ENCODE data around the gene SLC2A2.

Gene SLC2A2

DNA sequence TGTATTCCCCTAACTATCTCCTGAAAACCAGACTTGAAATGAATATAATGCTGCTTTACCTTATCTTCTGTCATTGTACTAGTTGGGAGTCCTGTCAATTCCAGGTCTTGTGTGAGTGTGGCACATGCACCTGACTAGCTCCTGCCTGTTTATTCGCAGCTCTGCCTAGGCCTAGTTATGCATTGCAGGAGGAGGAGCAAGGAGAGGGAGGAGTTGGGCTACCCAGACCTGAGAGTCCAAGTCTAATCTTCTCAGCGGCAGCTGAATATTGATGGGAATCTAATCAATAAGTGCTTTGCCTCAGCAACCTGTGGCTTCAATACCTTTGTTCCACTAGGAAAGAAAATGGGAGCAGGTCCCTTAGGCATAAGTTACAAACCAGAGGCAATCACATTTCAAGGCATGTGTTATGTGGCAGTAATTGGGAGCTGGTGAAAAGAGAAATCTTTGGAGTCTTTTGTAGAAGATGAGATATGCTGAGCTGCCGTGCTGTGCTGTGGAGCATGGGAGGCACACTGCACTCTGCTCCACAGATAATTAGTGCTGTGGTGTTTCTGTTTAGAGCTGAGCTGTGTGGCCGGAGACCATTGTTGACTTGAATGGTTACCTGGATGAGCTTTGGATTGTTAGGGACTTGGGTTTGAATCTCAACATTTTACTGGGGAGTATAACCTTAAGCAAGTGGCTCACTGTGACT is at the start of gene SLC2A2:
TSS of gene SLC2A2 (minus strand) at position 124 of the 697 bp plus-strand sequence. CDS start at position 74, 50 bp downstream.
- DNase-seq (ENCODE audit: low read depth in 2 of 2, low spot score in 1 of 2) = no peak

DNA sequence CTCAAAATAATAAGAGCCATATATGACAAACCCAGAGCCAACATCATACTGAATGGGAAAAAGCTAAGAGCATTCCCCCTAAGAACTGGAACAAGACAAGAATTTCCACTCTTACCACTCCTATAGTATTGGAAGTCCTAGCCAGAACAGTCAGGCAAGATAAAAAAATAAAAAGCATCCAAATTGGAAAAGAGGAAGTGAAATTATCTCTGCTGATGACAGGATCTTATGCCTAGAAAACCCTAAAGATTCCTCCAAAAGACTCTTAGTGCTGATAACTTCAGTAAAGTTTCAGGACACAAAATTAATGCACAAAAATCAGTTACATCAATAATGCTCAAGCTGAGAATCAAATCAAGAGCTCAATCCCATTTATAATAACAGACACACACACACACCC is 45.9 kb upstream of the SLC2A2 start:
- no peak for DNase-seq (ENCODE audit: low read depth in 2 of 2, low spot score in 1 of 2)

DNA sequence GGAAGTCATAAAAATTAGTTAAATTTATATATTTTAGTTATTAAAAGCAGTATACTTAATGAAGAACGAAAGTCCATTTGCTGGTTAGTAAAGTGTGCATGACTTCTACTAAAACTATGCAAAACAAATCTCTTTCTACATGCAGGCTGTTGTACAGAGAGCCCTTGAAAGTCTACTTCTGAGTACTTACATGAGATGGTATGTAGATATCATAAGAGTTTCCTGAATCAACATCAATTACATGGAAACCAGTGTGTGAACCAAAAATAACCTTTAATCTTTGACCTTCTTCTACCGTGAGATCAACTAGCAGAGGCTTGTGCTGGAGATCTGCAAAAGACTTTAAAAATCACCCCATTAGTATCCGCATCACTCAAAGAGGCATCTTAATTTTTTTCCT is 42.1 kb upstream of the SLC2A2 start:
- DNase-seq (ENCODE audit: low read depth in 2 of 2, low spot score in 1 of 2) = no peak

DNA sequence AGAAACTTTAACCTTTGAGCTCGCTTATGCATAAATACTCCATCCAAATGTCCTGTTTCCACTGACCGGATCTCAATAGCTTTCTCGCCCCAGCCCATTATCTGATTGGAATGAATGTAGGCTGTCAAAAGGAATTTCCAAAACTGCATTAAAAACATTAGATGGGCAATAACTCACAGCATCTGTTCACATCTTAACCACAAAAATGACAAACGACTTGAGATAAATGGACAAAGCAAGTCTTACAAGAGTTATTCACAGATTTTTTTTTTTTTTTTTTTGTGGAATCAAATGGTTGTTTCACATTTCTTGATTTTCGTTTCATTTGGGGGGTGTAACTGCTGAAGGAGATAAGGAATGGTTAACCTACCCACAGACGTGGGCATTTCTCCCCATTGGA is 39.7 kb upstream of the SLC2A2 start:
- DNase-seq (ENCODE audit: low read depth in 2 of 2, low spot score in 1 of 2) = no peak

DNA sequence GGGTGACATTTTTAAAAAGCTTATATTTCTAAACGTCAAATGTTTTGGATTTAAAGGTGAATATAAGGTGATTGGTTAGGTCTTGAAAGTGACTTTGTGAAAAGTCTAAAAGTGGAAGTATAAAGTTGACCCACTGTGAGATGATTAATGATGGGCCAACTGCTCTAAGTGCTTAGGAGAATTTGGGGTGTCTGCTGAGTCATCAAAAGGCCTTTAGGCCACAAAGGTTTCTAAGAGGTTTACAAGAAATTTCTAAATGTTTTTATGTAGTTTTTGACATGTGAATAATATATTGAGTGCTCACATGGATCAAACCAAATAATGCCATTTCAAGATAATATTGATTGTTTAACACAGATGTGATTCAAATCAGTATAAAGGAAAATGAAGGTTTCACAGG is 39.2 kb upstream of the SLC2A2 start:
- DNase-seq (ENCODE audit: low read depth in 2 of 2, low spot score in 1 of 2) = no peak

DNA sequence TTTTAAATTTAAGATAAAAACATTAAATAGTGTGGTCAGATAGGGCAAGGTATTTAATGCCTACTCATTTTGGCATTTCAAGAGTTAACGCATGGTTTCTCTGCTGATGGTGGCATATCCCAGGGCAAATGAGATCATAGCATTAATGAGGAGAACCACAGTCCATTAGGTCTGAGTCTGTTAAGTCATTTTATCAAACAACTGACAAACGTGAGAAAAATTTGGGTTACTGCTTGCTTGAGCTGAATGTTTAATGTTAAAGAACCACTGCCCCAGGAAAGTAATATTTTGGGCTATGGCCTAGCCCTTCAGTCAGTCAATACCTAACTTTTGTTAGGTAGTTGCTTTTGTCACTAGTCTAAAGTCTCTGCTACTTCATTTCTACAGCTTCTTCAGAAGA is 37.9 kb upstream of the SLC2A2 start:
- DNase-seq (ENCODE audit: low read depth in 2 of 2, low spot score in 1 of 2) = no peak

DNA sequence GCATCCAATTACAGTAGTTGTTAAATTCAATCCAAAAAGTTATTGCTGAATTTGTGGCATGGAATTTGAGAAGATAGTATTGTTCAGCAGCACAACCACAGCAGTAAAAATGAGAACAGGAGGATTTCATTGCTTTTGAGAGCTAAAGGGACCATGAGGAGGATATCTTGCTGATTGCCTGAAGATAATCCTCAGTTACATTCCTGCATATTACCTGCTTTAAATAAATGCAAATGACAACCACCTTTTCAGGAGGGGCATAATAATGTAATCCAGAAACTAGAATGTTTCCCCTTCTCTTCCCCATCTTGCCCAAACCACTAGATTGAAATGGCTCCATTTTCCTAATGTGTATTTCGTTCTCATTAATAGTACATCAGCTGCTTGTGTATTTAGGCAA is 35.2 kb upstream of the SLC2A2 start:
- no peak for DNase-seq (ENCODE audit: low read depth in 2 of 2, low spot score in 1 of 2)

DNA sequence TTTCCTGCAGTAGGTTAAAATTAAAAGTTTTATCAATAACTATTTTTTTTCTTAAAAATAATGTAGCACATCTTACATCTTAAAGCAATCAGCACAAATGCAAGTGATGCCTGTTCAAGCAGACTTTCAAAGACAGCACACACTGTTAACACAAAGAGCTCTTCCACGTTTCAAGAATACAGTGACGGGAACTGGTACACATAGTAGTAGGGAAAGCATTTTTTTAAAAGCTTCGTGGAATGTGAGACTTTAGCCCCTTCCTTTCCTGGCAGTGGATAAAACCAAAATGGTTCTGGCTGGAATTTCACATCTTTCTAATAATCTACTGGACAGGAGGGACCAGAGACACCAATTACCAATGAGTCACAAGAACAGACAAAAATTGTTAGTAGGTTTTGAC is 33.5 kb upstream of the SLC2A2 start:
- no peak for DNase-seq (ENCODE audit: low read depth in 2 of 2, low spot score in 1 of 2)

DNA sequence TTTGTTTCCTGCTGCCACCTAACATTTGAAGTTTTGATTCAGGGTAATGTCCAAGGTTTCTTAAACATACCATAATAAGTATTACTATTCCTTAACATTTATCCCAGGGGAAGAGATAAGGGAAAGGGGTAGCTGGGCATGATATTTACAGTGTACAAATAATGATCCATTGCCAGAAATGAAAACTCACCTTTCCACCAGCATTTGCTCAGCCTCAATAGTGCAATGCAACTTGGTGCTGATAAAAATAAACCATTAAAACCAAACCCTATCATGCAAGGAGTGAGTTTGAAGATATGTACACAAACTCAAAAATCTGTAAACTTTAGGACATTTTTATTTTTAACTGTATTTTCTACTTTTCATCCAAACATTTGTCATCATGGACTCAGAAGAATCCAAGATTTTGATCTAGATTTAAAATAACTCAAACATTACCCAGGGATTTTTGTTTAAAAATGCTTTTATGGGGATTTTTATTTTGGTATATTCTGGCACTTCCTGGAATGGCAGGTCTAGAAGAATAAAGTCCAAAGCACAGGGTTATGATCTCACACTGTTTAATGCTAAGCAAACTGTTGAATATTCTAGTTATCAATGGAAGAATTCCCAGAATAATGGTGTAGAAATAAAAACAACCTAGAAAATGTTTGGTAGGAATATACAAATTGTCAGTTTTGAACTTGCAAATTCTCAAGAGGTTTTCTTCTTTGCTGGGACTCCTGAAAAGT is 32.5 kb upstream of the SLC2A2 start:
- no peak for DNase-seq (ENCODE audit: low read depth in 2 of 2, low spot score in 1 of 2)

DNA sequence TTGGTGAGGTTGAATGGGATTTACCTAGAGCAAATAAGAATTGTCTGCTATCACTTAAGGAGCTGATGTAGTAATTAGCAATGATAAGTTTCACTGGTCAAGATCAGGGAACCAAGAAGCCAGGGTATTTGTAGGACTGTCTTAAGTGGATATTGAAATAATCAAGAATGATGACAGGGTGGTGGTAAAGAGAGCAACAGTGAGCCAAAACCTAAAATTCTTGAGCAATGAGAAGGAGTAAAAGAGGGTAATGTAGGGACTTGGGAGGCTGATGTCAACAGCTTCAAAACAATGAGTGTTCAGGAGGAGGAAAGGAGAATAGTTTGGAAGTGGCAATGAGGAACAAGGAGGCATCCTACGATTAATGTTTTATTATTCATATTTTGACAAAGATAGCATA is 31.5 kb upstream of the SLC2A2 start:
- no peak for DNase-seq (ENCODE audit: low read depth in 2 of 2, low spot score in 1 of 2)

DNA sequence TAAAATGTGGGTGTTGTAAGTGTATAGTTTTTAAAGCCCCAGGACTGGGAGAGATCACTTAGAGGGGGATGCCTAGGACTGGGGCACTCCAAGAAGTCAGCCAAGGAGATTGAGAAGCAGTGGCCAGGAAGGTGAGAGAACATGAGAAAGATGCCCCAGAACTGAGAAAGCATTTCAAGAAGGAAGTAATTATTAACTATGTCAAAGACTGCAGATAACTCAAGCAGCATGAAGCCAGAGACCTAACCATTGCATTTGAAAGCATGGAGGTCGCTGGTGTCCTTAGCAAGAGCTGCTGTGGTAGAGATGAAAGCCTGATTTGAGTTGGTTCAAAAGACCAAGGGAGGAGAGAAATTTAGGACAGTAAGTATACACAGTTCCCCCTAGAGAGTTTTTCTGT is 30.6 kb upstream of the SLC2A2 start:
- no peak for DNase-seq (ENCODE audit: low read depth in 2 of 2, low spot score in 1 of 2)

DNA sequence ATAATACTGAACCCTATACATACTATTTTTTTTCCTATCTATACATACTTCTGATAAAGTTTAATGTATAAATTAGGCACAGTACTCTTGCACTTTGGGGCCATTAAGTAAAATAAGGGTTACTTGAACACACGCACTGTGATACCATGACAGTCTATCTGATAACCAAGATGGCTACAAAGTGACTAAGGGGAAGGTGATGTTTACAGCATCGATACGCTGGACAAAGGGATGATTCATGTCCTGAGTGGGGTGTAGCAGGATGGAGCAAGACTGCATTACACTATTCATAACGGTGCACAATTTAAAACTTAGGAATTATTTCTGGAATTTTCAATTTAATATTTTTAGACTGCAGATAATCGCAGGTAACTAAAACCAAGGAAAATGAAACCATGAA is 30.0 kb upstream of the SLC2A2 start:
- no peak for DNase-seq (ENCODE audit: low read depth in 2 of 2, low spot score in 1 of 2)

DNA sequence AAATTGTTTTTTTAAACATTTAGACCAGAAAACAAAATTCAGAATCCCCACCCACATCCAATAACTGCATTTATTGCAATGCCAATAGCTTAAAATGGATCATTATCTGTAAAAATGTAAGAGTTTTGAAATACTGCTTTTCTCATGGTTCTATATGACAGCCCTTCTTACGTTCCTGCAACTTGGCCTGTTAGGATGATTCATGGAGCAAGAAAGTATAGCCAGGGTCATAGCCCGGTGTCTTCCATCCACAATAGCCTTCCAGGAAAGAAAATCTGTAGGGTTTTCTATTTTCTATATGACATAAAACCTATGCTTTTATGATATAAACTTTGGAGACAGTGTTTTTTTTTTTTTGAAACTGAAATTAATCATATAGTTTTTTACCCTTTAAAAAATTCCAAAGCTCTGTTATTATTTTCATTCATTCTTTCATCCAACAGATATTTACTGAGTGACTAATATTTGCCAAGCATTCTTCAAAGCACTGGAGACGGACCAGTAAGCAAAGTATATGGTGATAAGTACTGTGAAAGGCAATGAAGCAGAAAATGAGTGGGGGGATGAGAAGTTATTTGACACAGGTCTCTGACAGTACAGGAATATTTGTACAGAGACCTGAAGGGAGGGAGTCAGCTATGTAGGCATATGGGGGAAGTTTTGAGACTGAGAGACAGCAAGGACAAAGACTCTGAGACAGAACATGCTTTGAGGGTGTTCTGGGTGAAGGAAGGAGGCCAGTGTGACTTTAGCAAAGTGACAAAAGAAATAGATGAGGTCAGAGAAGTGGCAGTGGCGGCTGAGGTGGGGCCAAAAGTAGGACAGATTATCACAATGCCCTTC is 29.0 kb upstream of the SLC2A2 start:
- DNase-seq (ENCODE audit: low read depth in 2 of 2, low spot score in 1 of 2) = no peak

DNA sequence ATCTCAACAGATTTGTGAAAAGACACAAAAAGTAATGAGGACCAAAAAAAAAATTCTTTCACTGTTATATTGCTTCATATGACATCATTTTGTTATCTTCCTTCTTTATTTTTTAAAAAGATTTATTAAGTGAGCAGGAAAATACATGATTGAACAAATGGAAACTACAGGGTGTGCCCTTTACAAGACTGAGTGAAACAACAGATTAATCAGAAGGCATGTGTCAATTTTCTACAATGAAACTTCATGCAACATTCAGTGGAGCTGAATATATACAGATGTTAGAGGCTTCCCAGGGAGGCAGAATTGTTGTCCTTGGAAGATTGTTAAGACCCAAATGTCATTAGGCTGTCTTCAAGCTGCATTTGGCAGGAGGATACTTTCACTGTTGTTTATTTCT is 28.4 kb upstream of the SLC2A2 start:
- DNase-seq (ENCODE audit: low read depth in 2 of 2, low spot score in 1 of 2) = no peak

DNA sequence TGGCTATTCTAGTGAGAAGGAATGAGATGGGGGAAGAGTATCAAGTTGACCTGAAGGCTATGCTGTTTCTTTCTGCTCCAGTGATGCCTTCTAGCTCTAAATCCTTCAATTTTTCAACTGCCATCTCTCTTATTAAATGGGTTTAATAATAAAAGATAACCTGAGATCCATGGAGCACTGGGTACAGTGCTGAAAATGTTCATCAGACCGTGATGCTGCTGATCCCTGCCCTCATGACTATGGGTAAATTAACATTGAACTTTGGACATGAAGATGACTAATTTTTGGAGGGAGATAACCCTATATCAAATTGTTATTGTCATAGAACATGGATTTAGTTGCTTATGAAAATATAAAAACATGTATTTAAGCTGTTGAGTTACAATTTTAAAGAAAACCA is 27.7 kb upstream of the SLC2A2 start:
- no peak for DNase-seq (ENCODE audit: low read depth in 2 of 2, low spot score in 1 of 2)

DNA sequence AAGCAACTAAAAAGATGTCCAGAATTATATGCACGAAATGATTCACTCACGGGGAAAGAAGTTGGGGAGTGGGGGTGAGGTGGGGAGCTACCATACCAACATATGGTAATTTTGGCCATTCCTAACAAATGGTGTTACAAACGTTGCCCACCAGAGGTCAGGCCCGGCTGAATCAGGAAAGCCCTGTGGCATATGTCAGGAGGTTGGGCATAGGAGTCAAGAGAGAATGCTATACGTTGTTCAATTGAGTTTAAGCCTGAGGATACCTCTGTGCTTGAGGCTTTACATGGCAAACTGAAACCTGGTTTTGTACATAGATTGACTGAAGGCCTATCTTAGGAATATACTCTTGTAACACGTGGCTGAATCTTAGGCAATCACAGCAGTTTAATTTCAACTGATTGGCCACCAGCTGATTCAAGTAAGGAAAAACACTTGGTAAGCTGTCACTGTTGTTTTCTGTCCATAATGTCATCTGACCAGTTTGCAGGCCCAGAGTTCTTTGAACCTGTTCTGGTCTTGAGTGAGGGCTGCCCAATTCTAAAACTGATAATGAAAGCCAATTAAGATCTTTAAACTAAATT is 23.4 kb upstream of the SLC2A2 start:
- no peak for DNase-seq (ENCODE audit: low read depth in 2 of 2, low spot score in 1 of 2)

DNA sequence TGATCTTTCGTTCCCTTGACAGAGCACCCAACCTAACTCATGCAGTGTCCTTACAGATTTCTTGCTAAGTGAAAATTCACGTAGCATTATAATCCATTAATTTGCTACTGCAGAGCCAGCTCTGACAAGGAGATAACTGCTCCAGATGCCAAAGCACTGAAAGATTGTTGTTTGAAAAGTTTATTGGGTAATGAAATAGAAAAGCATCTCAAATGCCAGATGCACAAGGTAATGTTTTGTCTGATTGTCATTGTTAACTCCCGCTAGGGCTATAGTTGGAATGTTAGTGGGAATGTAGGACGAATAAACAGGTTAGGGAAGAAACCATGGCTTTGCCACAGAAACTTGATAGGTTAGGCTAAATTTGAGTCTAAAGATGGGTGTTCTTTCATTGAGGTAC is 20.2 kb upstream of the SLC2A2 start:
- no peak for DNase-seq (ENCODE audit: low read depth in 2 of 2, low spot score in 1 of 2)

DNA sequence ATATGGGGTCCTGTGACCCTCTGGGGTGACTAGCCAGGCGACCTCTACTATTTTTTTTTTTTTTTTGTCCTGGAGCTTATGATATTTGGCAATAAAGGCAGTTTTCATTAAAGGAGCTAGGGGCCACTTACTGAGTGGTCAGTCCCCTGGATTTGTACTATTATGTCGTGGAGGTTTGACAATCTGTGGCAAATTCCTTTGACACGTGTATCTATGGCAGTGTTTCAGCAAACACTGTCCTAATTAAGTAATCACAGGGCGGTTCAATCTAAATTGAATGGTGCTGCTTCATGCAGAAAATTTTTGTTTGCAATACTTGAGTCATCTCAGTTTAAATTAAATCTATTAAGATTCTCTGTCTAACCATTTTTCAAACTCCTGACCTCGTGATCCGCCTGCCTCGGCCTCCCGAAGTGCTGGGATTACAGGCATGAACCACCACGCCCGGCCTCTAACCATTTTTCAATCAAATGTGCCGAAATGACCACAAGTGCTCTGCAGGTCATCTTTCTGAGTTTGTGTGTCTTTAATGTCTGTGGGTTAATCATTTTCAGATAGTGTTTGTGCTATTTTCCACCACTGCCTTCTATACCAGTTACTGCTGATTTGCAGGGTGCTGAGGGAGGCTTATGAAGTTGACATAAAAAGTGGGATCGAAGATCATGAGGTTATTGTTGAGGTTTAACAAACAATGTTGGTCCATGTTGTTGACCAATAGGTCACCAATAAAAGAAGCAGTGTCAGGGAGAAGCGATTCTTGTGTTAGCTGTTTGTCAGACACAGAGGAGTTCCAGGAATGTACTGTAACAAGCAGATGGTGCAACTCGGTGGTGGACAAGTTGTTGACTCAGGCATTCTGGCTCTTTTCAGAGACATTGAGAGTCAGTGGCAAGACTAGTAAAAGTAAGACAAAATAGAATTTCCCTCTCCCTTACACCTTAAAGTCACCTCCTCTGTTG is 18.6 kb upstream of the SLC2A2 start:
- DNase-seq (ENCODE audit: low read depth in 2 of 2, low spot score in 1 of 2) = no peak

DNA sequence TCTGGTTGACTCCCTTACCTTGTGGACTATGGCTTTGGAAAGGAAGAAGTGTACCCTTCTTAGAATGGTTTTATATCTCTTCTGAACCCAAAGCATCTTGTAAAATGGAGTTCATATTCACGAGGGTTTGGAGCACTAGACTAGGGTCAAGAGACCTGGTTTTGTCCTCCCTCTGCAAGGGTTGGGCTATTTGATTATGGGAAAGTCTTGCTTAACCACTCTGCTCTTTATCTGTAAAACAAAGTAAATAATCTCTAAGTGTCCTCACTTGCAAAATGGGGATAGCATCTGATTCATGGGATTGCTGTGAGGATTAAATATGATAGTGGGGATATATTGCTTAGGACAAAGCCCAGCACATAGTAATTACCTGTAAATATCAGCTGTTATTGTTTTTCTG is 17.9 kb upstream of the SLC2A2 start:
- DNase-seq (ENCODE audit: low read depth in 2 of 2, low spot score in 1 of 2) = no peak

DNA sequence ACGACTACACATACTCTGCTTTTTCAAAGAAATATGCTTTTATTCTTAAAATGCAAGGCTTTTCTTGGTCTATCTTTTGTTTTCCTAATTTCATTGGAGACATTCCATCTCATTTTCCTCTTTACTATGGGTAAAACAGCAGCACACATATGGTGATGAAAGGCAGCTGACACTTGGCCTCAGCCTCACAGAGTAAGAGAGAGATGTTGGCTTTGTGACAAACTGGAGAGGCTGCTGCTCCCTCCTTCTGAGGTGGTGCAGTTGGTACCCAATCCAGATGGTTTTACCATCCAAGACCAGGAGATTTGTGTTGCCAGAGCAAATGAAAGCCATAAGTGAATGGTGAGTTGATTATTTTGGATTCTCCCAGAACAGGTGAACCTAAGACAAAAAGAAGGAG is 13.2 kb upstream of the SLC2A2 start:
- DNase-seq (ENCODE audit: low read depth in 2 of 2, low spot score in 1 of 2) = no peak

DNA sequence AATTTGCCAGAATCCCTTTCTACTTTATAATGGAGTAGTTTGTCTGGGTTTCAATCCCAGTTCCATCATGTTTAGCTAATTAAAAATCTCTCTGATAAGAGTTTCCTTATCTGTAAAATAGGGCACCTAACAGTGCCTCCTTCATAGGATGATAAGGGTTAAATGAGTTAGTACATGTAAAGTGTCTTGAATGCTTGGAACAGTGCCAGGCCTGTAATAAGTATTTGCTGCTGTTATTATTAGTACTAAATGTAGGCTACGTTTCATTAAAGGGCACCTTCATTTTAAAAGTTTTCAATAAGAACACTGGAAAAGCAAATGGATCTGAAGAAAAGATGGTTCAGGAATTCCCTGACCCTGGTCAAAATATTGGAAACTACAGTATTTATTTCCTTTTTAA is 11.8 kb upstream of the SLC2A2 start:
- DNase-seq (ENCODE audit: low read depth in 2 of 2, low spot score in 1 of 2) = no peak
